NOMO-1 treated with DMSO at 0.1 percent for 48 hours (cell line): ENCODE results near the gene KLHL24.
"Not testable (repeated sequence)": the region's sequence is repeated elsewhere in the genome, so short reads cannot be mapped to it uniquely, and the experiment has no call there.

ENCODE experiments used
- DNase-seq: peaks from one replicate; lab custom pipeline; 2025; ENCODE audit not compliant: unreplicated experiment; lab: John Stamatoyannopoulos, UW

Gene KLHL24

GRCh38 chr3:183692436-183692835, 57.0 kb downstream of the KLHL24 start:
- DNase-seq = no peak

- DNase-seq = no peak
These were observed 60.3 kb downstream of the KLHL24 start for GRCh38 chr3:183695569-183696364.

GRCh38 chr3:183697123-183697609, 61.7 kb downstream of the KLHL24 start:
- DNase-seq = no peak

- DNase-seq = peak; percentile 68
These were observed 62.3 kb downstream of the KLHL24 start, which contains the start of gene YEATS2 for GRCh38 chr3:183697610-183698317. TSS of gene YEATS2 (plus strand) at chr3:183697797. CDS start at chr3:183715163, 17,366 bp downstream.

GRCh38 chr3:183698318-183698751, 62.9 kb downstream of the KLHL24 start:
- peak; percentile 56 for DNase-seq

GRCh38 chr3:183698756-183699155, 63.3 kb downstream of the KLHL24 start:
- DNase-seq = peak; percentile 78

GRCh38 chr3:183699238-183699947, 64.0 kb downstream of the KLHL24 start:
- DNase-seq = no peak

- DNase-seq = no peak
These were observed 66.3 kb downstream of the KLHL24 start for GRCh38 chr3:183701744-183702143.

- not testable (repeated sequence) for DNase-seq
These were observed 68.5 kb downstream of the KLHL24 start for GRCh38 chr3:183703892-183704291.

- no peak for DNase-seq
These were observed 74.8 kb downstream of the KLHL24 start for GRCh38 chr3:183710231-183710630.

- no peak for DNase-seq
These were observed 76.1 kb downstream of the KLHL24 start for GRCh38 chr3:183711516-183711915.

GRCh38 chr3:183714622-183715021, 79.2 kb downstream of the KLHL24 start:
- no peak for DNase-seq

- DNase-seq = no peak
These were observed 82.6 kb downstream of the KLHL24 start for GRCh38 chr3:183718012-183718411.

GRCh38 chr3:183725387-183725786, 90.0 kb downstream of the KLHL24 start:
- no peak for DNase-seq

- no peak for DNase-seq
These were observed 92.8 kb downstream of the KLHL24 start for GRCh38 chr3:183728204-183728603.

- DNase-seq = no peak
These were observed 94.9 kb downstream of the KLHL24 start for GRCh38 chr3:183730361-183730760.

GRCh38 chr3:183731611-183732010, 96.2 kb downstream of the KLHL24 start:
- DNase-seq = no peak

GRCh38 chr3:183733553-183733952, 98.1 kb downstream of the KLHL24 start:
- no peak for DNase-seq
